Endothelial cell of umbilical vein (primary cell): ENCODE results near the gene BIN1.

Source experiments
- EZH2 ChIP-seq: IDR thresholded peaks from 2 replicates; pipeline ENCODE4 v1.6.1; 2012; ENCODE audit warnings: borderline replicate concordance, low read depth, mild to moderate bottlenecking, moderate library complexity, low read length, inconsistent platforms; ENCODE audit not compliant: severe bottlenecking
- FOS ChIP-seq: IDR thresholded peaks from 2 replicates; pipeline ENCODE4 v1.6.1; 2011; ENCODE audit warnings: mild to moderate bottlenecking, low read length, moderate library complexity, borderline replicate concordance; ENCODE audit not compliant: insufficient read depth
- GATA2 ChIP-seq: IDR thresholded peaks from 2 replicates; pipeline ENCODE4 v1.7.0; 2011; ENCODE audit warnings: low read depth, mild to moderate bottlenecking, moderate library complexity, mixed read lengths, low read length; ENCODE audit not compliant: insufficient read length, insufficient read depth
- JUN ChIP-seq: IDR thresholded peaks from 2 replicates; pipeline ENCODE4 v1.6.1; 2011; ENCODE audit warnings: borderline replicate concordance, low read depth; ENCODE audit not compliant: insufficient read length, insufficient read depth
- MYC ChIP-seq: IDR thresholded peaks from one replicate; pipeline ENCODE4 v1.6.1; 2011; ENCODE audit warnings: mild to moderate bottlenecking, low read depth, low read length
- POLR2A ChIP-seq: IDR thresholded peaks from 2 replicates; pipeline ENCODE4 v1.6.1; 2012; ENCODE audit warnings: low read depth, mild to moderate bottlenecking, control low read depth, low read length
- POLR2AphosphoS5 ChIP-seq: IDR thresholded peaks from 2 replicates; pipeline ENCODE4 v1.6.1; 2012; ENCODE audit warnings: low read depth, mild to moderate bottlenecking, control low read depth, low read length, moderate library complexity; ENCODE audit not compliant: insufficient read depth
- TF ChIP-seq, protein P1 (sequence below), 2 donors: IDR thresholded peaks; 1 replicate in 1 of 2; 2 replicates in 1 of 2; pipeline ENCODE4 v1.5.1; 2011; ENCODE audit warnings: low read length in 2 of 2, mild to moderate bottlenecking in 2 of 2, moderate library complexity in 2 of 2, control low read depth in 1 of 2, inconsistent platforms in 1 of 2, low read depth in 1 of 2; ENCODE audit not compliant: insufficient read depth in 1 of 2; ENCODE audit errors: extremely low read depth in 1 of 2
- TF ChIP-seq, protein P2 (sequence below): IDR thresholded peaks from 2 replicates; pipeline ENCODE4 v1.6.1; 2011; ENCODE audit not compliant: insufficient read depth, insufficient read length

DNA sequence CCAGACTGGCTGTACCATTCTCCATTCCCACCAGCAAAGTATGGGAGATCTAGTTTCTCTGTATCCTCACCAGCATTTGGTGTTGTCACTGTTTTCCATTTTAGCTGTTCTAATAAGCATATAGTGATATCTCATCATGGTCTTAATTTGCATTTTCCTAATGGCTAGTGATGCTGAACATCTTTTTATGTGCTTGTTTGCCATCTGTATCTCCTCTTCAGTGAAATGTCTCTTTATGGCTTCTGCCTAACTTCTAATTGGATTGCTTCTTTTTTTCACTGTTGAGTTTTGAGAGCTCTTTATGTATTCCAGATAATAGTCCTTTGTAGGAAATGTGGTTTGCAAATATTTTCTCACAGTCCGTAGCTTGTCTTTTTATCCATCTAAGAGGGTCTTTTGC lies 18.9 kb upstream of the BIN1 start:
- TF ChIP-seq, protein P1, sequence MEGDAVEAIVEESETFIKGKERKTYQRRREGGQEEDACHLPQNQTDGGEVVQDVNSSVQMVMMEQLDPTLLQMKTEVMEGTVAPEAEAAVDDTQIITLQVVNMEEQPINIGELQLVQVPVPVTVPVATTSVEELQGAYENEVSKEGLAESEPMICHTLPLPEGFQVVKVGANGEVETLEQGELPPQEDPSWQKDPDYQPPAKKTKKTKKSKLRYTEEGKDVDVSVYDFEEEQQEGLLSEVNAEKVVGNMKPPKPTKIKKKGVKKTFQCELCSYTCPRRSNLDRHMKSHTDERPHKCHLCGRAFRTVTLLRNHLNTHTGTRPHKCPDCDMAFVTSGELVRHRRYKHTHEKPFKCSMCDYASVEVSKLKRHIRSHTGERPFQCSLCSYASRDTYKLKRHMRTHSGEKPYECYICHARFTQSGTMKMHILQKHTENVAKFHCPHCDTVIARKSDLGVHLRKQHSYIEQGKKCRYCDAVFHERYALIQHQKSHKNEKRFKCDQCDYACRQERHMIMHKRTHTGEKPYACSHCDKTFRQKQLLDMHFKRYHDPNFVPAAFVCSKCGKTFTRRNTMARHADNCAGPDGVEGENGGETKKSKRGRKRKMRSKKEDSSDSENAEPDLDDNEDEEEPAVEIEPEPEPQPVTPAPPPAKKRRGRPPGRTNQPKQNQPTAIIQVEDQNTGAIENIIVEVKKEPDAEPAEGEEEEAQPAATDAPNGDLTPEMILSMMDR (IDR thresholded peaks at IDR 0.05; ENCODE audit: extremely low read depth in 1 of 2, insufficient read depth in 1 of 2, low read depth in 1 of 2, low read length in 2 of 2): no peak
- TF ChIP-seq POLR2A: no peak
- no peak for TF ChIP-seq EZH2
- TF ChIP-seq, protein P2, sequence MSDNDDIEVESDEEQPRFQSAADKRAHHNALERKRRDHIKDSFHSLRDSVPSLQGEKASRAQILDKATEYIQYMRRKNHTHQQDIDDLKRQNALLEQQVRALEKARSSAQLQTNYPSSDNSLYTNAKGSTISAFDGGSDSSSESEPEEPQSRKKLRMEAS: no peak
- no peak for TF ChIP-seq POLR2AphosphoS5
- no peak for TF ChIP-seq JUN
- TF ChIP-seq MYC: no peak
- no peak for TF ChIP-seq GATA2
- TF ChIP-seq FOS: no peak
